Measurements from ENCODE around the gene CEP89.

Gene CEP89

DNA sequence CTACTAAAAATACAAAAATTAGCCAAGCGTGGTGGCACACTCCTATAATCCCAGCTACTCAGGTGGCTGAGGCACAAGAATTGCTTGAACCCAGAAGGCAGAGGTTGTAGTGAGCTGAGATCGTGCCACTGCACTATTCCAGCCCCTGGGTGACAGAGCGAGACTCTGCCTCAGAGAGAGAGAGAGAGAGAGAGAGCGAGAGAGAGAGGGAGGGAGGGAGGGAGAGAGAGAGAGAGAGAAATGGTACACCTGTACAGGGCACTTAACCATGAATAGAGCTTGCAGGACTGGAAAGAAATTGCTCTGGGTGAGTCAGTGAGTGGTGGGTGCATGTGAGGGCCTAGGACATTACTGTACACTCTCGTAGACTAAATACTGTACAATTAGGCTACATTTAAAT, 61.7 kb downstream of the CEP89 start:
- no peaks in the 10 kb centered on the region for H4K20me1 ChIP-seq (ENCODE audit: low read depth, low read length)
- no peak overlapping the region for H3K9ac ChIP-seq (ENCODE audit: low read length)
- H3K36me3 ChIP-seq (ENCODE audit: low read length), result no peaks in the 10 kb centered on the region
- H3K27me3 ChIP-seq (ENCODE audit: low read length), result no peaks in the 10 kb centered on the region
- H3K79me2 ChIP-seq (ENCODE audit: insufficient read depth, low read length), result no peaks in the 10 kb centered on the region
- H3K9me2 ChIP-seq (replicated peaks; ENCODE audit: insufficient read depth, low read length), result no peaks in the 10 kb centered on the region
- H3F3A ChIP-seq (ENCODE audit: insufficient read depth), result no peaks in the 10 kb centered on the region
- H3K4me2 ChIP-seq (ENCODE audit: low read depth, low read length, poor library complexity, severe bottlenecking), result no peak overlapping the region
- no peak overlapping the region for H3K27ac ChIP-seq (ENCODE audit: low read depth, low read length)
- H3K4me3 ChIP-seq (ENCODE audit: insufficient read depth, low read length, poor library complexity, severe bottlenecking), result no peak overlapping the region
- no peaks in the 10 kb centered on the region for H3K9me3 ChIP-seq (ENCODE audit: insufficient read depth, low read length)
- no peak for TF ChIP-seq CTCF (IDR thresholded peaks at IDR 0.05; ENCODE audit: insufficient read depth, low read length, poor library complexity, severe bottlenecking)
- TF ChIP-seq EZH2phosphoT487 (conservative IDR thresholded peaks at IDR 0.05; ENCODE audit: low read length), result no peak
- H2AFZ ChIP-seq (ENCODE audit: low read depth, low read length, severe bottlenecking), result no peak overlapping the region

DNA sequence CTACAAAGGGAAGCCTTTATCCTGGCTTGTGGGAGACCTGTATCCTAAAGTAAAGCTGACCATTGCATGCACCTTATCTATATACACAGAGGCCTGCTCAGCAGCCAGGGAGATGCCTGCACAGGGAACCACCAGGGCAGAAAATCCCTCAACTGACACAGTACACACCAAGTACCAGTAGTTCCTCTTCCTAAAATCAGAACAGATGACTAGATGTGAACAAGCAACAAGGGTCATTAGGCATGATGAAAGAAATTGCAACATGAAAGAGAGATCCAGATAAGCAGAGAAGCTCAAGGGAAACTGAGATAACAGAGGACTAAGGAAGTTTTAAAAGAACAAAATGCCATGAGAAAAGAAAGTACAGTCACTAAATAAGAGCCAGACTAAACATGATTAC, 62.5 kb downstream of the CEP89 start:
- Histone ChIP-seq H4K20me1 (ENCODE audit: low read depth, low read length) (no peaks in the 10 kb centered on the region), H3K36me3 (ENCODE audit: low read length) (no peaks in the 10 kb centered on the region), H3K9me2 (replicated peaks; ENCODE audit: insufficient read depth, low read length) (no peaks in the 10 kb centered on the region), H2AFZ (ENCODE audit: low read depth, low read length, severe bottlenecking) (no peak overlapping the region), H3K79me2 (ENCODE audit: insufficient read depth, low read length) (no peaks in the 10 kb centered on the region), H3K9me3 (ENCODE audit: insufficient read depth, low read length) (no peaks in the 10 kb centered on the region), H3K27me3 (ENCODE audit: low read length) (no peaks in the 10 kb centered on the region), H3F3A (ENCODE audit: insufficient read depth) (no peaks in the 10 kb centered on the region), H3K4me3 (ENCODE audit: insufficient read depth, low read length, poor library complexity, severe bottlenecking) (no peak overlapping the region), H3K4me2 (ENCODE audit: low read depth, low read length, poor library complexity, severe bottlenecking) (no peak overlapping the region), H3K27ac (ENCODE audit: low read depth, low read length) (no peak overlapping the region), H3K9ac (ENCODE audit: low read length) (no peak overlapping the region)
- TF ChIP-seq CTCF (IDR thresholded peaks at IDR 0.05; ENCODE audit: insufficient read depth, low read length, poor library complexity, severe bottlenecking), result no peak

DNA sequence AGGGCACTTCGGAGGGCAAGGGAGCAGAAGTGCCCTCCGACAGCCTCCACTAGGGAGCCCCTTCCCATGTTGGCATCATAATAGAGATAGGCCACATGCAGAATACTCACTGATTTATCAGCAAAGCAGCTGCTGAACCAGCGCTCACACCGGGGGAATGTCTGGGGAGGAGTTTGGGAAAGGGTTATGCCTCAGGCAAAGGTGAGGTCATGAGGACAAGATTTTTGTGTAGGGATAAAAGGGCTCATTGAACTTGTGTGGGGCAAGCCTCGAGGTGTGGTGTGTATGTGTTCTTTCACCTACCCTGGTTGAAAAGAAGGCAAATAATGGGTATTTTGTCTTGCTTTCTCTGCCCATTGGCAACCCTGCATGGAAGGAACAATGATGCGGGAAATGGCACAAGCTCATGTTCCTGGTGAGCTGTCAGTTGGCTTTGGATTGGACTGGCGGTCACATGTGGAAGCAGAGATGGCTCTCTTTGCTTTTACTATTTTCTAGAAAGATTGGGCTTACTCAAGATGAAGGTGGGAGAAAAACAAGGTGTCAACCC, 63.0 kb downstream of the CEP89 start:
- Histone ChIP-seq H3K36me3 (ENCODE audit: low read length) (no peaks in the 10 kb centered on the region), H3K9me3 (ENCODE audit: insufficient read depth, low read length) (no peaks in the 10 kb centered on the region), H3K4me2 (ENCODE audit: low read depth, low read length, poor library complexity, severe bottlenecking) (no peak overlapping the region), H4K20me1 (ENCODE audit: low read depth, low read length) (no peaks in the 10 kb centered on the region), H3K27me3 (ENCODE audit: low read length) (no peaks in the 10 kb centered on the region), H3K9me2 (replicated peaks; ENCODE audit: insufficient read depth, low read length) (no peaks in the 10 kb centered on the region), H3K27ac (ENCODE audit: low read depth, low read length) (no peak overlapping the region), H2AFZ (ENCODE audit: low read depth, low read length, severe bottlenecking) (no peak overlapping the region), H3K79me2 (ENCODE audit: insufficient read depth, low read length) (no peaks in the 10 kb centered on the region), H3K9ac (ENCODE audit: low read length) (no peak overlapping the region), H3K4me3 (ENCODE audit: insufficient read depth, low read length, poor library complexity, severe bottlenecking) (no peak overlapping the region), H3F3A (ENCODE audit: insufficient read depth) (no peaks in the 10 kb centered on the region)
- TF ChIP-seq EZH2phosphoT487 (conservative IDR thresholded peaks at IDR 0.05; ENCODE audit: low read length), result no peak
- TF ChIP-seq CTCF (IDR thresholded peaks at IDR 0.05; ENCODE audit: insufficient read depth, low read length, poor library complexity, severe bottlenecking), result no peak
